HG02571 (cell line): Measurements from ENCODE around the gene INSYN2B.

Experiments
- ATAC-seq: cut with Tn5 transposase; IDR thresholded peaks from one replicate; pipeline ENCODE4 v1.9.1; 2021; ENCODE audit warnings: mild to moderate bottlenecking, moderate library complexity; ENCODE audit not compliant: unreplicated experiment

INSYN2B gene

GRCh38 chr5:169980418-169981053, at the start of gene INSYN2B:
Gene INSYN2B (minus strand): TSS chr5:169980495. CDS start chr5:169883898, 96,597 bp downstream.
- ATAC-seq = no peak

GRCh38 chr5:170028124-170028523, 47.8 kb upstream of the INSYN2B start:
- ATAC-seq = no peak

DNA sequence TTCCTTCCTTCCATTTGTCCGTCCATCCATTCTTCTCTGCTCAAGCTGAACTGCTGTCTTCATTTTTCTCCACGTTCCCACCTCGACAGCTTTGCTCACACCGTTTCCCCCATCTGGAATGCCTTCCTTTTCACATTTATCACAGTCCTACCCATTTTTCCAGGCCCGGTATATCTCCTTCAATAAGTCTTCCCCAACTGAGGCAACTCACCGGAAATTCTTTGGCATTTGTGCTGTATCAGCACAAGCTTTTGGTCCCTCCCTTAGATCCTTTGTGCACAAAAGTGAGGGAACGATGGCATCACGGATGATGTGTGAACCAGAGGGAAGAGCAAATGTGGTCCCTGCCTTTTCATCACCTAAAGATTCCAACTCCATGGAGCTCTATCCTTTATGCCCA, 45.6 kb upstream of the INSYN2B start:
- ATAC-seq = no peak

DNA sequence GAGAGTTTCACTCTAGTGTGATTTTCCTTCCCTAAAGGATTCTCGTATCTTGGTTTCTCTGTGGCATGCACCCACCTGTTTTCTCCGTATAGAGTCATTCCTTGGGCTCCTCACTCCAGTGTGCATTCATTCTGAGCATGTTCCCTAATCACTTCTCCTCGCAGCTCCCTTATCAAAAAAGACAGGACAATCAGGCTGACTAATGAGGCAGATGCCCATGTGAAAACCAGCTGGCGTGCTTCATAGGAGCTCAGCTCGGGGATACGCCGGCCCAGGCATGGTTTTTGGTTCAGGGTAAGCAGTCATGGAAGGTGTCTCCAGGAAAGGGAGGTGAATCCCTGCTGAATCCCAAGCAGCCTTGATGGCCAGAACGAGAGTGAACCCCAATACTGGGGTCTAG, 41.2 kb upstream of the INSYN2B start:
- ATAC-seq = no peak

- ATAC-seq = no peak
Observed at GRCh38 chr5:170020423-170020822, 40.1 kb upstream of the INSYN2B start.

DNA sequence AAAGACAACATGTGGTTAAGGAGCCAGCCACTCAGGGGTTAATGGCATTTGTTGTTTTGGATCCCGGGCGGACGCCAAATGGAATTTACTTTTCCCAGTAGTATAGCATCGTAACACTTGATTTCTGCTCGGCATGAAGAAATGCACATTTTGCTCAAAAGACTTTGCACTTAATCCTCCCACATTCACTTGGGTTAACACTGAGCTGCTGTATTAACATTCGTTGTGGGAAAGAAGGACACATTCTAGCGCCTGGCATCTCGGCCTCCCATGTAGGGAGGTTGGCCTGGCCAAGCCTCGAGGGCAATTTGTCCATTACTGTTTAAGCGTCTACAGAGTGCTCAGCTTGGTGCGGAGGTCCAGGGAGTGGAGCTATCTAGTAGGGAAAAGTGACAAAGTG, 32.3 kb upstream of the INSYN2B start:
- ATAC-seq = no peak

DNA sequence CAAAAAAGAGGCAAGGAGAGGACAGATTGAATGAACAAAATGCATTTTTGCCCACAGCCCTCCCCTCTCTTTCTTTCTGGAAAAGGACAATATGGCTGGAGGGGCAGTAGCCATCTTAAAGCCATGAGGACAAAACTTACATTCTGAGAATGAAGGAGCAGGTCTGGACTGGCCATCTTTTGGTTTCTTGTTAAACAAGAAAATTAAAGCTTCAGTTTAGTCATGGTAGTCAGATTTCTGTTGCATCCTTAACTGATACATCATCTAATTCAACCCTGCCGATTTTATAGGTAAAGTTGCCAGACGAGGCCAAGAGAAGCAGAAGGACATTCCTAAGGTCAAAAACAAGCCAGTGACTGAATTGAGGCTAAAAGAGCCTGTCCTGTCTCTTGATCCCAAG, 31.5 kb upstream of the INSYN2B start:
- no peak for ATAC-seq

DNA sequence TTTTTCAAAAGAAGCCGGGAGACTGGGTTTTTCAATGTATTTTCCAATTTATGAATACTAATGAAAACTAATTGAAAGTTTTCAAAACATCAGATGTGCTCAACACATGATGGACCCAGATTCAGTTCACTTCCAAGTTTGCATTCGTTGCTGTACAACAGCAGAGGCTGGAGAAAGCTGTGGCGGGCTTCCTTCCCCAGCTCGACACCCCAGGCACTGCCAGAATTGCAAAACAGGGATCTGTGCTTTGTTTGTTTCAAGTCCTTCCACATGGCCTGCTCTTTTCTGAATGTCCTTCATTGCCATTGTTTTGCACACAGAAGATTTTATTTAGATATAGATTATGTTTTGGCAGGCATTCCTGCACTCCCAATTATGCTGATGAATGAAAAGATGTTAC, 30.3 kb upstream of the INSYN2B start:
- ATAC-seq = no peak

GRCh38 chr5:170008376-170008775, 28.1 kb upstream of the INSYN2B start:
- ATAC-seq = no peak

DNA sequence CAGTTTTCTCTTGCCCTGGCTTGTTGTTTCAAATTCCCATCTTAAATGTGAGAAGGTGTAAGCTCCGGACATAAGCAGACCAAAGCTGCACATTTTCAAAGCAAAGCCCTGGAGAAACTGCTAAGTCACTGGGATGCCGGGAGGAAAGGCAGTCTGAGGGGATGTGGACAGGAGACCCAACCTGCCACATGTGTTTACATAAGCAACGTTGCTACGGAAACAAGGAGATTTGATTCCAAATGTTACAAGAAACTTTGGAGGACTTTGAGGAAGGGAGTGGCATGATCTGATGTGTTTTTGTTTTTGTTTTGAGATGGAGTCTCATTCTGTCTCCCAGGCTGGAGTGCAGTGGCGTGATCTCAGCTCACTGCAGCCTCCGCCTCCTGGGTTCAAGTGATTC, 25.7 kb upstream of the INSYN2B start:
- no peak for ATAC-seq

GRCh38 chr5:170000155-170000554, 19.9 kb upstream of the INSYN2B start:
- ATAC-seq = no peak

DNA sequence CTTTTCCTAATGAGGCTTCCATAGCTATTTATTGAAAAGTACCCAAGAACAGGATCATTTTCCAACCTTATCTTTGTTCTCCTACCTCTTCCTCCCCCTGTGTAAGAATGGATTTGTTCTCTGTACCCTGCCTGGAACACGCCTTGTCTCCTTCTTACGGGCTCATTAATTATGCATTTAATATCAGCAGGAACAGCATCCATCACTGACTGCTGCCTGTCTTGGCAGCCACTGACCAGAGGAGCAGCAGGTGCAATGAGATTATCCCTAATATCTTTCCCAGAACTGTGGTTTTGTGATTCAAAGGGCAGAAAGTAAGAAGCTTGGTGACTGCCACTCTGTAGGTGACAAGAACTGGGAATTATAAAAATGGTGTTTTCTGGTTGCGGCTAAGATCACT, 19.3 kb upstream of the INSYN2B start:
- no peak for ATAC-seq

- peak; percentile 59 for ATAC-seq
Observed at GRCh38 chr5:169997798-169998197, 17.5 kb upstream of the INSYN2B start.

GRCh38 chr5:169993485-169993790, 13.1 kb upstream of the INSYN2B start:
- no peak for ATAC-seq

- no peak for ATAC-seq
Observed at GRCh38 chr5:169992789-169993484, 12.6 kb upstream of the INSYN2B start.

- ATAC-seq = no peak
Observed at GRCh38 chr5:169991115-169991869, 11.0 kb upstream of the INSYN2B start.

GRCh38 chr5:169989365-169989764, 9.1 kb upstream of the INSYN2B start:
- ATAC-seq = no peak

DNA sequence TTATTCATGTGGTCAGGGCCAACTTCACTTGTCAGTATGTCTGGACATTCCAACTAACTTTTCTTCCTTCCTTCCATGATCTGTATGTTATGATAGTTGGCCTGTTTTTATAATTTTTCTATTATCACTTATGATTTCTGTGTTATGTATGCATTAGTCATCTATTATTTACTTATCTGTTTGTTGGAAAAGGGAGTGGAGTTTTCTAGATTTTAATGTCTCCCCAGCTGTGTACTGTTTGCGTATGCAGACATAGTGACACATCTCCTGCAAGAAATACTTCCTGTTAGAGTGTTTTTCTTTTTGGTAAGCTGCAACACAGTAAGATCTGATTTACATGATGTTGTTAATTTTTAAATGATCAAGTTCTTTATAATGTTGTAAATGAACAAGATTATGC, 8.7 kb upstream of the INSYN2B start:
- no peak for ATAC-seq

DNA sequence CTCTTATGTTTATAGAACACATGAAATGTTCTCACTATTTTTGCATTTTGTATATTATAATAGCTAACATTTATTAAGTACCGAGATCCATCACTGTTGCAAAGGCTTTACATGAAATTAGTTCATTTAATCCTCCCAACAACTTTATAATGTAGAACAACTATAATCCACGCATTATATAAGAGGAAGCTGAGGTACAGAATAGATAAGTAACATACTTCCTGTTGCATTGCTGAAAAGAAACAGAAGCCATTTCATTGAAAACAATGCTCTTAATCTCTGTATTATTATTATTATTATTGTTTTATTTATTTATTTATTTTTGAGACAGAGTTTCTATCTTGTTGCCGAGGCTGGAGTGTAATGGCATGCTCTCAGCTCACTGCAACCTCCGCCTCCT, 7.9 kb upstream of the INSYN2B start:
- no peak for ATAC-seq

- no peak for ATAC-seq
Observed at GRCh38 chr5:169979871-169980270, 424 bp downstream of the INSYN2B start.

- no peak for ATAC-seq
Observed at GRCh38 chr5:169978714-169979113, 1.6 kb downstream of the INSYN2B start.

- no peak for ATAC-seq
Observed at GRCh38 chr5:169974121-169974770, 6.0 kb downstream of the INSYN2B start.
